IPS DF 6.9 (cell line): ENCODE results near the gene CRYBG2.
A peak's percentile ranks its signal among the peaks of the same experiment; 100 is the strongest.
"Not testable (repeated sequence)": the region's sequence is repeated elsewhere in the genome, so short reads cannot be mapped to it uniquely, and the experiment has no call there.

ENCODE experiments used
- DNase-seq: peaks from one replicate; pipeline ENCODE4 v3.0.0-alpha.2; 2013; ENCODE audit warnings: low read depth, low spot score
- H3K27ac ChIP-seq: one replicate; pipeline ENCODE4 v1.5.1; 2013; ENCODE audit warnings: low read length, control low read depth
- H3K27me3 ChIP-seq: 2 replicates; pipeline ENCODE4 v1.6.1; 2013; ENCODE audit warnings: mild to moderate bottlenecking, low read length; ENCODE audit not compliant: control insufficient read depth, insufficient read depth
- H3K36me3 ChIP-seq: 2 replicates; pipeline ENCODE4 v1.6.1; 2013; ENCODE audit warnings: low read length; ENCODE audit not compliant: control insufficient read depth, insufficient read depth
- H3K4me1 ChIP-seq: 2 replicates; pipeline ENCODE4 v1.6.1; 2013; ENCODE audit warnings: low read length; ENCODE audit not compliant: control insufficient read depth, insufficient read depth
- H3K4me3 ChIP-seq: 2 replicates; pipeline ENCODE4 v1.5.1; 2013; ENCODE audit warnings: mild to moderate bottlenecking, low read length
- H3K9me3 ChIP-seq: 2 replicates; pipeline ENCODE4 v1.6.1; 2013; ENCODE audit warnings: low read length, inconsistent platforms; ENCODE audit not compliant: control insufficient read depth, insufficient read depth
- WGBS: extraction: QIAGEN DNeasy Blood & Tissue Kit; methylation state at CpG from one replicate; pipeline ENCODE4 v1.1.7; 2013; ENCODE audit warnings: mixed read lengths, missing lambda C conversion rate; ENCODE audit not compliant: insufficient read length, insufficient coverage; 5-methylcytosine and 5-hydroxymethylcytosine counted together

Gene CRYBG2

GRCh38 chr1:26336477-26337205 lies 17.3 kb downstream of the CRYBG2 start:
- Histone ChIP-seq H3K4me1 (peaks cover 4% of the 10 kb centered on the region), H3K9me3 (no peaks in the 10 kb centered on the region), H3K4me3 (peak overlapping the region; percentile 47; the same call in 1 of the 2 replicates), H3K36me3 (no peaks in the 10 kb centered on the region), H3K27ac (no peak overlapping the region), H3K27me3 (no peaks in the 10 kb centered on the region)
- no CpG with 5 or more reads among the region's 52 CpGs for WGBS
- no peak for DNase-seq

GRCh38 chr1:26335774-26336476 lies 18.0 kb downstream of the CRYBG2 start:
- Histone ChIP-seq H3K4me1 (peaks cover 4% of the 10 kb centered on the region), H3K27me3 (no peaks in the 10 kb centered on the region), H3K27ac (no peak overlapping the region), H3K9me3 (no peaks in the 10 kb centered on the region), H3K4me3 (peak overlapping the region; percentile 47; the same call in 1 of the 2 replicates), H3K36me3 (peaks cover 3% of the 10 kb centered on the region)
- no peak for DNase-seq
- 100% methylated on average over 1 of the region's 41 CpGs for WGBS

- not testable (repeated sequence) for DNase-seq
Measured at GRCh38 chr1:26333312-26333711, 20.6 kb downstream of the CRYBG2 start.

GRCh38 chr1:26330276-26330675 lies 23.7 kb downstream of the CRYBG2 start:
- H3K27me3 ChIP-seq, result no peaks in the 10 kb centered on the region
- H3K4me1 ChIP-seq, result no peaks in the 10 kb centered on the region
- no peak overlapping the region for H3K27ac ChIP-seq
- H3K4me3 ChIP-seq, result no peak overlapping the region
- no CpG with 5 or more reads among the region's 5 CpGs for WGBS
- DNase-seq, result no peak
- no peaks in the 10 kb centered on the region for H3K9me3 ChIP-seq
- peaks cover 5% of the 10 kb centered on the region for H3K36me3 ChIP-seq

More at GRCh38 chr1:26333312-26333711, 20.6 kb downstream of the CRYBG2 start:
- H3K36me3 ChIP-seq, H3K27ac ChIP-seq, H3K9me3 ChIP-seq, H3K4me3 ChIP-seq, H3K4me1 ChIP-seq, H3K27me3 ChIP-seq: not testable (repeated sequence)
- no CpG with 5 or more reads among the region's 8 CpGs for WGBS

- WGBS, result no CpG with 5 or more reads among the region's 4 CpGs
- not testable (repeated sequence) for H3K4me1 ChIP-seq, H3K27me3 ChIP-seq, DNase-seq, H3K9me3 ChIP-seq, H3K27ac ChIP-seq, H3K4me3 ChIP-seq
- peaks cover 12% of the 10 kb centered on the region for H3K36me3 ChIP-seq
Measured at GRCh38 chr1:26329380-26329779, 24.6 kb downstream of the CRYBG2 start.

- DNase-seq, result no peak
- no peak overlapping the region for H3K27ac ChIP-seq
- no peak overlapping the region for H3K4me3 ChIP-seq
- H3K4me1 ChIP-seq, result no peaks in the 10 kb centered on the region
- no peaks in the 10 kb centered on the region for H3K27me3 ChIP-seq
- WGBS, result no CpG with 5 or more reads among the region's 8 CpGs
- H3K9me3 ChIP-seq, result no peaks in the 10 kb centered on the region
- H3K36me3 ChIP-seq, result peaks cover 12% of the 10 kb centered on the region
Measured at GRCh38 chr1:26328597-26328996, 25.3 kb downstream of the CRYBG2 start.

- Histone ChIP-seq H3K9me3 (no peaks in the 10 kb centered on the region), H3K27ac (no peak overlapping the region), H3K27me3 (no peaks in the 10 kb centered on the region), H3K4me3 (no peak overlapping the region), H3K36me3 (peaks cover 12% of the 10 kb centered on the region), H3K4me1 (no peaks in the 10 kb centered on the region)
- WGBS, result no CpG with 5 or more reads among the region's 8 CpGs
- DNase-seq, result no peak
Measured at GRCh38 chr1:26327956-26328362, 26.0 kb downstream of the CRYBG2 start.

- Histone ChIP-seq H3K27me3 (no peaks in the 10 kb centered on the region), H3K9me3 (no peaks in the 10 kb centered on the region), H3K4me3 (no peak overlapping the region), H3K27ac (no peak overlapping the region), H3K4me1 (no peaks in the 10 kb centered on the region), H3K36me3 (peaks cover 9% of the 10 kb centered on the region; the same call in 1 of the 2 replicates)
- no peak for DNase-seq
- no CpG with 5 or more reads among the region's 3 CpGs for WGBS
Measured at GRCh38 chr1:26324550-26324949, 29.4 kb downstream of the CRYBG2 start.

- Histone ChIP-seq H3K4me1 (no peaks in the 10 kb centered on the region), H3K9me3 (no peaks in the 10 kb centered on the region), H3K27me3 (no peaks in the 10 kb centered on the region), H3K36me3 (peaks cover 9% of the 10 kb centered on the region; the same call in 1 of the 2 replicates), H3K27ac (no peak overlapping the region), H3K4me3 (no peak overlapping the region)
- no peak for DNase-seq
- no CpG with 5 or more reads among the region's 2 CpGs for WGBS
Measured at GRCh38 chr1:26323382-26323781, 30.5 kb downstream of the CRYBG2 start.

- WGBS, result no CpG with 5 or more reads among the region's 10 CpGs
- peaks cover 9% of the 10 kb centered on the region; the same call in 1 of the 2 replicates for H3K36me3 ChIP-seq
- no peak for DNase-seq
Measured at GRCh38 chr1:26322042-26322331, 31.9 kb downstream of the CRYBG2 start.

More at GRCh38 chr1:26322042-26322331, 31.9 kb downstream of the CRYBG2 start:
- Histone ChIP-seq H3K27ac (no peak overlapping the region), H3K27me3 (no peaks in the 10 kb centered on the region), H3K4me3 (no peak overlapping the region), H3K4me1 (peaks cover 3% of the 10 kb centered on the region; the same call in 1 of the 2 replicates), H3K9me3 (no peaks in the 10 kb centered on the region)
